ENCODE measurements around the gene MAGI3. TPM values are rescaled to one million over a fixed set of nuclear protein-coding genes. Genes with fewer than 3 reads are reported as not detected.

The MAGI3 gene
- total RNA-seq, 4 donors from 2014 or later, result 2.8 to 4.1 (median 4.0) TPM

DNA sequence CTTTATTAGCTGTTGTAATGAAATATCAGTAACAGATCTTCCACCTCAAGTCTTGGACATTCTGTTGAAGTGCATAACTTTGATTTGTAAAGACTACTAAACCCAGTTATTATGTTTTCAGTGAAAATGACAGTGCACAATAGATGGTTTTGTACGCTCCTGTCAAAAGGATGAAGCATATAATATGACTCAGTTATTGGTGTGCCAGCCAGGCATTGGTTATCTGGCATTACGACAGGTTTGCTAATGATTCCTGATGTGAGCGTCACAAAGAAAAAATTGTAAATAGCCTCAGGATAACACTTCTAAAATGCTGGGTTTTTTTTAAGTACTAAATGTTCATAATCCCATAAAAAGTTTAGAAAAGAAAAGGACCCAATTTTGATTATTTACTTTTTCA, 147.9 kb downstream of the MAGI3 start:
- no peak for DNase-seq
- H3K36me3 ChIP-seq, result no peaks in the 10 kb centered on the region
- no peak for TF ChIP-seq POLR2A (IDR thresholded peaks at IDR 0.05)
- TF ChIP-seq, protein P1, sequence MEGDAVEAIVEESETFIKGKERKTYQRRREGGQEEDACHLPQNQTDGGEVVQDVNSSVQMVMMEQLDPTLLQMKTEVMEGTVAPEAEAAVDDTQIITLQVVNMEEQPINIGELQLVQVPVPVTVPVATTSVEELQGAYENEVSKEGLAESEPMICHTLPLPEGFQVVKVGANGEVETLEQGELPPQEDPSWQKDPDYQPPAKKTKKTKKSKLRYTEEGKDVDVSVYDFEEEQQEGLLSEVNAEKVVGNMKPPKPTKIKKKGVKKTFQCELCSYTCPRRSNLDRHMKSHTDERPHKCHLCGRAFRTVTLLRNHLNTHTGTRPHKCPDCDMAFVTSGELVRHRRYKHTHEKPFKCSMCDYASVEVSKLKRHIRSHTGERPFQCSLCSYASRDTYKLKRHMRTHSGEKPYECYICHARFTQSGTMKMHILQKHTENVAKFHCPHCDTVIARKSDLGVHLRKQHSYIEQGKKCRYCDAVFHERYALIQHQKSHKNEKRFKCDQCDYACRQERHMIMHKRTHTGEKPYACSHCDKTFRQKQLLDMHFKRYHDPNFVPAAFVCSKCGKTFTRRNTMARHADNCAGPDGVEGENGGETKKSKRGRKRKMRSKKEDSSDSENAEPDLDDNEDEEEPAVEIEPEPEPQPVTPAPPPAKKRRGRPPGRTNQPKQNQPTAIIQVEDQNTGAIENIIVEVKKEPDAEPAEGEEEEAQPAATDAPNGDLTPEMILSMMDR (IDR thresholded peaks at IDR 0.05 in 4 of 5, conservative IDR thresholded peaks at IDR 0.05 in 1 of 5), result no peak
- no peaks in the 10 kb centered on the region for H3K9me3 ChIP-seq
- no peaks in the 10 kb centered on the region for H3K27me3 ChIP-seq
- H3K4me3 ChIP-seq, result no peak overlapping the region
- ATAC-seq, result no peak
- H3K4me1 ChIP-seq, result no peaks in the 10 kb centered on the region
- H3K27ac ChIP-seq, result no peak overlapping the region
- in situ Hi-C loops (cut with MboI; ENCODE audit: low sequenced_read_pairs in 4 of 4), result no loop called here
- intact Hi-C loops (cut with DNase I; ENCODE audit: low total_unique reads), result no loop called here

DNA sequence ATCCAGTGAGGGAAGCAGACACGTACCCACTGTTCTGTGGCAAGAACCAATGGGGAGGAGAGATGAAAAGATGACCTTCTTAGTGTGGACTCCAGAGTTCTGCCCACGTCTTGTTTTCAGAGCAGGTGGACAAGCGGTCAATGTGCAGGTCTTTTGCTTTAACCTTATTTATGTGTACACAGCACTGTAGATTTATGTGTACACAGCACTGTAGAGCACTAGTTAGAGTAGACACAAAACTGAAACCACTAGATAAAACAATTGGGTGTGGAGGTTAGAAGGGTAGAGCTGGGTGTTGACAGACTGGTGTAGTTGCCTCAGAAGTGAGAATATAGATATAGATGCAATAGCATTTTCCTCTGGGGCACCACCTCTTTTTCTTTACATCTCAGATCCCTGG, 150.0 kb downstream of the MAGI3 start:
- no peaks in the 10 kb centered on the region for H3K4me1 ChIP-seq
- ATAC-seq (no peak), DNase-seq (no peak)
- intact Hi-C loops (cut with DNase I; ENCODE audit: low total_unique reads), result no loop called here
- H3K27ac ChIP-seq, result no peak overlapping the region
- in situ Hi-C loops (cut with MboI; ENCODE audit: low sequenced_read_pairs in 4 of 4), result no loop called here
- no peaks in the 10 kb centered on the region for H3K27me3 ChIP-seq
- H3K9me3 ChIP-seq, result no peaks in the 10 kb centered on the region
- TF ChIP-seq, protein P1 (IDR thresholded peaks at IDR 0.05 in 4 of 5, conservative IDR thresholded peaks at IDR 0.05 in 1 of 5), result no peak
- H3K36me3 ChIP-seq, result no peaks in the 10 kb centered on the region
- no peak overlapping the region for H3K4me3 ChIP-seq

DNA sequence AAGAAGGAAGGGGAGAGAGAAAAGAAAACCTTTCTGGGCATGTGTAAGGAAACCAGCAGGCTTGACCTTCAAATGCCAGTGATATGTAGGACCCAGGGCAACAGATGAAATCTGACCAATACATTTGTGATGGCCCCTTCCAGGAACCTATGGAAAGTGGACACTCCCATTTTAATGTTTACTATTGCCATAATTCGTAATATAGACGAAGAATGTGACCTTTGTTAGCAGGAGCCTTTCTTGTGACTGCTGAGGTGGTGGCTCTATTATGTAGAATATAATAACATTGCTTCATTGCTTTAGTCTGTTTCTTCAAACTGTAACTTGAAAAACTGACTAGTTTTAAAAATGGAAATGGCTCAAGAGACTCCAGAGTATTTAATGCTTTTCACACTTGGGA, 150.8 kb downstream of the MAGI3 start:
- H3K27me3 ChIP-seq, result no peaks in the 10 kb centered on the region
- no peak for DNase-seq
- H3K4me1 ChIP-seq, result no peaks in the 10 kb centered on the region
- in situ Hi-C loops (cut with MboI; ENCODE audit: low sequenced_read_pairs in 4 of 4), result no loop called here
- TF ChIP-seq POLR2A (IDR thresholded peaks at IDR 0.05), result no peak
- TF ChIP-seq, protein P1 (IDR thresholded peaks at IDR 0.05 in 4 of 5, conservative IDR thresholded peaks at IDR 0.05 in 1 of 5), result no peak
- H3K36me3 ChIP-seq, result no peaks in the 10 kb centered on the region
- no peaks in the 10 kb centered on the region for H3K9me3 ChIP-seq
- no peak overlapping the region for H3K27ac ChIP-seq
- intact Hi-C loops (cut with DNase I; ENCODE audit: low total_unique reads), result no loop called here
- no peak for ATAC-seq
- H3K4me3 ChIP-seq, result no peak overlapping the region

DNA sequence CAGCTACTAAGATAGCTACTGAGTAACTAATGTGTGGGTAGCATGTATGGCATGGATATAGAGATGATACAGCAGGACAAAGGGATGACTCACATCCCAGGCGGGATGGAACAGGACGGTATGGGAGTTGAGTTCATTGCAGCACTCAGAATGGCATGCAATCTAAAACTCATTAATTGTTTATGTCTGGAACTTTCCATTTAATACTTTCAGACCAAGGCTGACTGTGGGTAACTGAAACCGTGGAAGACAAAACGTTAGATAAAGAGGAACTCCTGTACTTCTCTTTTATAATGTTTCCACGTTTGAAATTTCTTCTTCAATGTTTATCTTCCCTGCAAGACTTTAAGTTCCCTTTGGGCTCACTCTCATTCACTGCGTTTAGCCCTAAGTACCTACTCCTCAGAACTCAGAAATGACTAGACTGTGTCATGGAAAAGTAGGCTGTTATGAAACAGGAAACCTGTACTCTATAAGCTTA, 151.9 kb downstream of the MAGI3 start:
- ATAC-seq, result no peak
- in situ Hi-C loops (cut with MboI; ENCODE audit: low sequenced_read_pairs in 4 of 4), result no loop called here
- TF ChIP-seq, protein P1 (IDR thresholded peaks at IDR 0.05 in 4 of 5, conservative IDR thresholded peaks at IDR 0.05 in 1 of 5), result no peak
- no peak for TF ChIP-seq POLR2A (IDR thresholded peaks at IDR 0.05)
- no peaks in the 10 kb centered on the region for H3K4me1 ChIP-seq
- H3K27me3 ChIP-seq, result no peaks in the 10 kb centered on the region
- DNase-seq, result no peak
- H3K9me3 ChIP-seq, result no peaks in the 10 kb centered on the region
- H3K36me3 ChIP-seq, result no peaks in the 10 kb centered on the region
- H3K4me3 ChIP-seq, result no peak overlapping the region
- intact Hi-C loops (cut with DNase I; ENCODE audit: low total_unique reads), result no loop called here
- H3K27ac ChIP-seq, result no peak overlapping the region

DNA sequence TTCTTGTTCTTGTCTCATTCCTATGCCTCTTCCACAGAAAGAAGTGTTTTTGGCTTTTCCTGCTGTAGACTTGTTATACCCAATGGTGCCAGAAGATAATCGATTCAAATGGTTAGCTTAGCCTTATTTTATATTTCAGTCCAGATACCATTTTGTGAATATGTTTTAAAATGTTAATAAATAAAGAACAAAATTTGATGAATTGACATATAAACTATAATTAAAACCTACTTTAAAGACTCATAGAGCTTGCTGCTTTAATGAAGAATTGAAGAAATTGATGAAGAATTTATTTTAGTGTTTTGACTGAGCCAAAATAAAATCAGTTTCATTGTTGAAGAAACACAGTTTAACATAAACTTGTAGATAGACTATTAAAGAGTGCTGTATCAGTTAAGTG, 152.8 kb downstream of the MAGI3 start:
- ATAC-seq (no peak), DNase-seq (no peak)
- TF ChIP-seq, protein P1 (IDR thresholded peaks at IDR 0.05 in 4 of 5, conservative IDR thresholded peaks at IDR 0.05 in 1 of 5), result no peak
- no peak for TF ChIP-seq POLR2A (IDR thresholded peaks at IDR 0.05)
- H3K27ac ChIP-seq, result no peak overlapping the region
- no peaks in the 10 kb centered on the region for H3K9me3 ChIP-seq
- H3K4me1 ChIP-seq, result no peaks in the 10 kb centered on the region
- H3K36me3 ChIP-seq, result no peaks in the 10 kb centered on the region
- in situ Hi-C loops (cut with MboI; ENCODE audit: low sequenced_read_pairs in 4 of 4), result no loop called here
- no peaks in the 10 kb centered on the region for H3K27me3 ChIP-seq
- H3K4me3 ChIP-seq, result no peak overlapping the region
- intact Hi-C loops (cut with DNase I; ENCODE audit: low total_unique reads), result no loop called here
